H9 (cell line): ENCODE measurements around the gene LAMTOR5. TPM values are rescaled to one million over a fixed set of nuclear protein-coding genes. Genes with fewer than 3 reads are reported as not detected.

ENCODE experiments used
- DNase-seq: peaks from one replicate; pipeline ENCODE4 v3.0.0-alpha.2; 2017
- H2AFZ ChIP-seq: one replicate; pipeline ENCODE4 v1.6.1; 2013; ENCODE audit warnings: mild to moderate bottlenecking, low read length, control low read depth, moderate library complexity
- H2AK5ac ChIP-seq: 2 replicates; pipeline ENCODE4 v1.6.1; 2013; ENCODE audit warnings: low read length, control low read depth, mixed read lengths; ENCODE audit not compliant: insufficient read length
- H2BK120ac ChIP-seq: one replicate; pipeline ENCODE4 v1.6.1; 2013; ENCODE audit warnings: low read depth, mild to moderate bottlenecking, low read length, control low read depth, inconsistent platforms; ENCODE audit not compliant: poor library complexity, severe bottlenecking
- H2BK12ac ChIP-seq: 2 replicates; pipeline ENCODE4 v1.6.1; 2013; ENCODE audit warnings: low read length, control low read depth, mixed read lengths, low read depth; ENCODE audit not compliant: insufficient read length
- H2BK15ac ChIP-seq: 2 replicates; pipeline ENCODE4 v1.6.1; 2013; ENCODE audit warnings: low read depth, low read length, control low read depth
- H2BK20ac ChIP-seq: one replicate; pipeline ENCODE4 v1.6.1; 2013; ENCODE audit warnings: low read depth, mild to moderate bottlenecking, low read length, control low read depth, inconsistent platforms; ENCODE audit not compliant: poor library complexity, severe bottlenecking
- H2BK5ac ChIP-seq: 2 replicates; pipeline ENCODE4 v1.6.1; 2013; ENCODE audit warnings: low read length, control low read depth, mixed read lengths; ENCODE audit not compliant: insufficient read length
- H3K14ac ChIP-seq: 2 replicates; pipeline ENCODE4 v1.6.1; 2013; ENCODE audit warnings: low read length, control low read depth; ENCODE audit not compliant: insufficient read depth
- H3K18ac ChIP-seq: 2 replicates; pipeline ENCODE4 v1.6.1; 2013; ENCODE audit warnings: low read depth, mild to moderate bottlenecking, mixed read lengths, low read length, control low read depth; ENCODE audit not compliant: insufficient read length
- H3K23ac ChIP-seq: 2 replicates; pipeline ENCODE4 v1.6.1; 2013; ENCODE audit warnings: low read length, control low read depth, mixed read lengths, low read depth; ENCODE audit not compliant: insufficient read length
- H3K23me2 ChIP-seq: 2 replicates; pipeline ENCODE4 v1.6.1; 2013; ENCODE audit warnings: low read depth, mild to moderate bottlenecking, mixed read lengths, low read length, control low read depth; ENCODE audit not compliant: insufficient read length, poor library complexity, severe bottlenecking
- H3K27ac ChIP-seq: 2 replicates; pipeline ENCODE4 v1.5.1; 2013; ENCODE audit warnings: low read length, control low read depth, mixed read lengths, low read depth; ENCODE audit not compliant: insufficient read length
- H3K27me3 ChIP-seq: 2 replicates; pipeline ENCODE4 v1.6.1; 2013; ENCODE audit warnings: low read length, control low read depth, inconsistent platforms; ENCODE audit not compliant: insufficient read depth
- H3K4ac ChIP-seq: 2 replicates; pipeline ENCODE4 v1.6.1; 2013; ENCODE audit warnings: low read depth, mild to moderate bottlenecking, control low read depth, inconsistent platforms, low read length, moderate library complexity
- H3K4me1 ChIP-seq: 2 replicates; pipeline ENCODE4 v1.6.1; 2013; ENCODE audit warnings: low read length, control low read depth, inconsistent platforms; ENCODE audit not compliant: insufficient read depth
- H3K4me2 ChIP-seq: 2 replicates; pipeline ENCODE4 v1.6.1; 2013; ENCODE audit warnings: low read length, control low read depth, mixed read lengths; ENCODE audit not compliant: insufficient read length, insufficient read depth
- H3K56ac ChIP-seq: 2 replicates; pipeline ENCODE4 v1.6.1; 2013; ENCODE audit warnings: low read depth, mild to moderate bottlenecking, mixed read lengths, low read length, control low read depth; ENCODE audit not compliant: insufficient read length
- H3K79me1 ChIP-seq: 2 replicates; pipeline ENCODE4 v1.6.1; 2013; ENCODE audit warnings: low read depth, mild to moderate bottlenecking, moderate library complexity, low read length, control low read depth, inconsistent platforms; ENCODE audit not compliant: insufficient read depth, poor library complexity, severe bottlenecking
- H3K79me2 ChIP-seq: 2 replicates; pipeline ENCODE4 v1.6.1; 2013; ENCODE audit warnings: low read length, control low read depth, inconsistent platforms; ENCODE audit not compliant: insufficient read depth
- H3K9ac ChIP-seq: 2 replicates; pipeline ENCODE4 v1.6.1; 2013; ENCODE audit warnings: low read length, control low read depth, mixed read lengths; ENCODE audit not compliant: insufficient read length; ENCODE audit errors: extremely low read depth
- H3K9me3 ChIP-seq: one replicate; pipeline ENCODE4 v1.6.1; 2013; ENCODE audit warnings: low read depth, low read length, inconsistent platforms; ENCODE audit not compliant: control insufficient read depth
- H3T11ph ChIP-seq: one replicate; pipeline ENCODE4 v1.6.1; 2013; ENCODE audit warnings: mild to moderate bottlenecking, low read length, control low read depth, inconsistent platforms
- H4K20me1 ChIP-seq: one replicate; pipeline ENCODE4 v1.6.1; 2013; ENCODE audit not compliant: control insufficient read depth, insufficient read length, insufficient read depth
- H4K5ac ChIP-seq: 2 replicates; pipeline ENCODE4 v1.6.1; 2013; ENCODE audit warnings: low read depth, mild to moderate bottlenecking, mixed read lengths, low read length, control low read depth; ENCODE audit not compliant: insufficient read length
- H4K8ac ChIP-seq: replicated peaks from 2 replicates; pipeline ENCODE4 v1.6.1; 2013; ENCODE audit warnings: low read length, control low read depth, mixed read lengths, low read depth; ENCODE audit not compliant: insufficient read length
- H4K91ac ChIP-seq: 2 replicates; pipeline ENCODE4 v1.6.1; 2013; ENCODE audit warnings: low read depth, mild to moderate bottlenecking, moderate library complexity, mixed read lengths, low read length, control low read depth; ENCODE audit not compliant: insufficient read length
- H3K27ac Mint-ChIP-seq, 3 experiments: 2 replicates in 2 of 3; 3 replicates in 1 of 3; pipeline ENCODE4 v1.8.0; 2020 to 2021; ENCODE audit warnings: mixed read lengths in 3 of 3, mild to moderate bottlenecking in 1 of 3, moderate library complexity in 1 of 3
- H3K27me3 Mint-ChIP-seq: 2 replicates; pipeline ENCODE4 v1.8.0; 2021; ENCODE audit warnings: low read depth, mild to moderate bottlenecking, moderate library complexity, mixed read lengths
- H3K36me3 Mint-ChIP-seq, 3 experiments: 2 replicates in 2 of 3; 3 replicates in 1 of 3; pipeline ENCODE4 v1.8.0; 2020 to 2021; ENCODE audit warnings: low read depth in 3 of 3, mixed read lengths in 3 of 3; ENCODE audit not compliant: insufficient read depth in 1 of 3
- H3K4me1 Mint-ChIP-seq, 2 experiments: 2 replicates each; pipeline ENCODE4 v1.8.0; 2020; ENCODE audit warnings: mixed read lengths in 2 of 2
- H3K4me3 Mint-ChIP-seq, 2 experiments: 2 replicates in 1 of 2; 3 replicates in 1 of 2; pipeline ENCODE4 v1.8.0; 2020 to 2021; ENCODE audit warnings: mild to moderate bottlenecking in 2 of 2, mixed read lengths in 2 of 2, moderate library complexity in 1 of 2
- H3K9me3 Mint-ChIP-seq, 2 experiments: 2 replicates in 1 of 2; 3 replicates in 1 of 2; pipeline ENCODE4 v1.8.0; 2020; ENCODE audit warnings: mild to moderate bottlenecking in 2 of 2, mixed read lengths in 2 of 2, moderate library complexity in 1 of 2
- CTCF ChIP-seq: fragments of 200-600 bp; sonication (generic); conservative IDR thresholded peaks from 3 replicates; pipeline ENCODE4 v1.8.0; 2021; ENCODE audit warnings: antibody characterized with exemption, mild to moderate bottlenecking
- total RNA-seq: library from RNA; stranded (reverse); gene quantifications from 2 replicates; pipeline ENCODE4 v1.2.1, GENCODE V29; 2021

The LAMTOR5 gene
- total RNA-seq, 1 experiment from 2014 or later = 108 TPM

GRCh38 chr1:110441888-110442287, 34.4 kb upstream of the LAMTOR5 start:
- no peak for DNase-seq
- no peak overlapping the region for H2AFZ ChIP-seq

More at GRCh38 chr1:110441888-110442287, 34.4 kb upstream of the LAMTOR5 start:
- H3K4ac ChIP-seq = no peak overlapping the region
- no peak overlapping the region for H3K18ac ChIP-seq
- H4K8ac ChIP-seq = no peak overlapping the region
- no peak overlapping the region for H2AK5ac ChIP-seq
- H2BK12ac ChIP-seq = no peak overlapping the region
- H3K27me3 Mint-ChIP-seq = no peaks in the 10 kb centered on the region
- H3K4me3 Mint-ChIP-seq = no peak overlapping the region
- no peaks in the 10 kb centered on the region for H3K36me3 Mint-ChIP-seq
- H4K20me1 ChIP-seq = no peaks in the 10 kb centered on the region
- H3K27ac ChIP-seq = no peak overlapping the region
- H2BK120ac ChIP-seq = no peak overlapping the region
- H3K9ac ChIP-seq = no peak overlapping the region
- no peak overlapping the region for H2BK5ac ChIP-seq
- no peak overlapping the region for H3K14ac ChIP-seq
- no peak overlapping the region for H3K56ac ChIP-seq
- TF ChIP-seq CTCF = no peak
- no peak overlapping the region for H4K5ac ChIP-seq
- no peak overlapping the region for H3T11ph ChIP-seq
- H3K23ac ChIP-seq = no peak overlapping the region
- no peak overlapping the region for H3K4me2 ChIP-seq
- H3K4me1 Mint-ChIP-seq = peaks cover 2 to 5% of the 10 kb centered on the region in 2 experiments; a peak in 2 of 4 replicates
- no peaks in the 10 kb centered on the region for H3K27me3 ChIP-seq
- no peaks in the 10 kb centered on the region for H3K9me3 Mint-ChIP-seq
- H3K23me2 ChIP-seq = no peaks in the 10 kb centered on the region
- H3K4me1 ChIP-seq = no peaks in the 10 kb centered on the region
- H3K9me3 ChIP-seq = no peaks in the 10 kb centered on the region
- H2BK15ac ChIP-seq = no peak overlapping the region
- H3K79me2 ChIP-seq = no peaks in the 10 kb centered on the region
- H2BK20ac ChIP-seq = no peak overlapping the region
- peak overlapping the region in 1 of 3 experiments; percentile 61; a peak in 1 of 7 replicates for H3K27ac Mint-ChIP-seq
- no peak overlapping the region for H4K91ac ChIP-seq
- no peaks in the 10 kb centered on the region for H3K79me1 ChIP-seq
